Measurements from ENCODE around the gene AP5S1.

GRCh38 chr20:3781153-3781910 lies 39.0 kb upstream of the AP5S1 start, which contains the start of gene SPEF1:
- TF ChIP-seq ARNTL (CRISPR knock-in tag; IDR thresholded peaks at IDR 0.05; ENCODE audit: borderline replicate concordance, low read depth) = no peak
- no peak for TF ChIP-seq ZFP3 (CRISPR knock-in tag; IDR thresholded peaks at IDR 0.05)
- TF ChIP-seq, protein P1, sequence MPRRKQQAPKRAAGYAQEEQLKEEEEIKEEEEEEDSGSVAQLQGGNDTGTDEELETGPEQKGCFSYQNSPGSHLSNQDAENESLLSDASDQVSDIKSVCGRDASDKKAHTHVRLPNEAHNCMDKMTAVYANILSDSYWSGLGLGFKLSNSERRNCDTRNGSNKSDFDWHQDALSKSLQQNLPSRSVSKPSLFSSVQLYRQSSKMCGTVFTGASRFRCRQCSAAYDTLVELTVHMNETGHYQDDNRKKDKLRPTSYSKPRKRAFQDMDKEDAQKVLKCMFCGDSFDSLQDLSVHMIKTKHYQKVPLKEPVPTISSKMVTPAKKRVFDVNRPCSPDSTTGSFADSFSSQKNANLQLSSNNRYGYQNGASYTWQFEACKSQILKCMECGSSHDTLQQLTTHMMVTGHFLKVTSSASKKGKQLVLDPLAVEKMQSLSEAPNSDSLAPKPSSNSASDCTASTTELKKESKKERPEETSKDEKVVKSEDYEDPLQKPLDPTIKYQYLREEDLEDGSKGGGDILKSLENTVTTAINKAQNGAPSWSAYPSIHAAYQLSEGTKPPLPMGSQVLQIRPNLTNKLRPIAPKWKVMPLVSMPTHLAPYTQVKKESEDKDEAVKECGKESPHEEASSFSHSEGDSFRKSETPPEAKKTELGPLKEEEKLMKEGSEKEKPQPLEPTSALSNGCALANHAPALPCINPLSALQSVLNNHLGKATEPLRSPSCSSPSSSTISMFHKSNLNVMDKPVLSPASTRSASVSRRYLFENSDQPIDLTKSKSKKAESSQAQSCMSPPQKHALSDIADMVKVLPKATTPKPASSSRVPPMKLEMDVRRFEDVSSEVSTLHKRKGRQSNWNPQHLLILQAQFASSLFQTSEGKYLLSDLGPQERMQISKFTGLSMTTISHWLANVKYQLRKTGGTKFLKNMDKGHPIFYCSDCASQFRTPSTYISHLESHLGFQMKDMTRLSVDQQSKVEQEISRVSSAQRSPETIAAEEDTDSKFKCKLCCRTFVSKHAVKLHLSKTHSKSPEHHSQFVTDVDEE (CRISPR knock-in tag; IDR thresholded peaks at IDR 0.05) = 0 out of 2 replicates have a peak, but pooled peaks have one; percentile 27
- no peak for TF ChIP-seq ISL1 (CRISPR knock-in tag; IDR thresholded peaks at IDR 0.05)
- no peak for TF ChIP-seq CSDC2 (CRISPR knock-in tag; IDR thresholded peaks at IDR 0.05)
- no peak; the same call in 1 of the 2 replicates for TF ChIP-seq GLIS3 (CRISPR knock-in tag; IDR thresholded peaks at IDR 0.05)
